Measurements from ENCODE around the gene SMIM10.
"Not testable (repeated sequence)": the region's sequence is repeated elsewhere in the genome, so short reads cannot be mapped to it uniquely, and the experiment has no call there.

DNA sequence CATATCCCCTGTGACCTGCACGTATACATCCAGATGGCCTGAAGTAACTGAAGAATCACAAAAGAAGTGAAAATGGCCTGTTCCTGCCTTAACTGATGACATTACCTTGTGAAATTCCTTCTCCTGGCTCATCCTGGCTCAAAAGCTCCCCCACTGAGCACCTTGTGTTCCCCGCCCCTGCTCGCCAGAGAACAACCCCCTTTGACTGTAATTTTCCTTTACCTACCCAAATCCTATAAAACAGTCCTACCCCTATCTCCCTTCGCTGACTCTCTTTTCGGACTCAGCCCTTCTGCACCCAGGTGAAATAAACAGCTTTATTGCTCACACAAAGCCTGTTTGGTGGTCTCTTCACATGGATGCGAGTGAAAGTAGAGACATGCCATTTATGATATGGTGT lies 44.4 kb upstream of the SMIM10 start:
- TF ChIP-seq, protein P1, sequence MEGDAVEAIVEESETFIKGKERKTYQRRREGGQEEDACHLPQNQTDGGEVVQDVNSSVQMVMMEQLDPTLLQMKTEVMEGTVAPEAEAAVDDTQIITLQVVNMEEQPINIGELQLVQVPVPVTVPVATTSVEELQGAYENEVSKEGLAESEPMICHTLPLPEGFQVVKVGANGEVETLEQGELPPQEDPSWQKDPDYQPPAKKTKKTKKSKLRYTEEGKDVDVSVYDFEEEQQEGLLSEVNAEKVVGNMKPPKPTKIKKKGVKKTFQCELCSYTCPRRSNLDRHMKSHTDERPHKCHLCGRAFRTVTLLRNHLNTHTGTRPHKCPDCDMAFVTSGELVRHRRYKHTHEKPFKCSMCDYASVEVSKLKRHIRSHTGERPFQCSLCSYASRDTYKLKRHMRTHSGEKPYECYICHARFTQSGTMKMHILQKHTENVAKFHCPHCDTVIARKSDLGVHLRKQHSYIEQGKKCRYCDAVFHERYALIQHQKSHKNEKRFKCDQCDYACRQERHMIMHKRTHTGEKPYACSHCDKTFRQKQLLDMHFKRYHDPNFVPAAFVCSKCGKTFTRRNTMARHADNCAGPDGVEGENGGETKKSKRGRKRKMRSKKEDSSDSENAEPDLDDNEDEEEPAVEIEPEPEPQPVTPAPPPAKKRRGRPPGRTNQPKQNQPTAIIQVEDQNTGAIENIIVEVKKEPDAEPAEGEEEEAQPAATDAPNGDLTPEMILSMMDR (IDR thresholded peaks at IDR 0.05 in 2 of 3, conservative IDR thresholded peaks at IDR 0.05 in 1 of 3; ENCODE audit: borderline replicate concordance in 1 of 3, insufficient read depth in 1 of 3, low read depth in 2 of 3, low read length in 2 of 3) = not testable (repeated sequence)
- TF ChIP-seq ZNF274 (IDR thresholded peaks at IDR 0.05; ENCODE audit: low read depth, low read length); ZFX (IDR thresholded peaks at IDR 0.05); POLR2A (IDR thresholded peaks at IDR 0.05; ENCODE audit: borderline replicate concordance, extremely low read depth, insufficient read depth, insufficient read length); POLR2AphosphoS5 (IDR thresholded peaks at IDR 0.05; ENCODE audit: low read depth, low read length); YY1 (IDR thresholded peaks at IDR 0.05; ENCODE audit: extremely low read depth, insufficient replicate concordance, low read depth, low read length); ZBTB33 (IDR thresholded peaks at IDR 0.05; ENCODE audit: extremely low read depth, insufficient replicate concordance, low read length); RAD21 (IDR thresholded peaks at IDR 0.05; ENCODE audit: low read depth); EZH2phosphoT487 (IDR thresholded peaks at IDR 0.05; ENCODE audit: borderline replicate concordance); CBX3 (IDR thresholded peaks at IDR 0.05; ENCODE audit: low read depth); EZH2 (IDR thresholded peaks at IDR 0.05); ELF1 (IDR thresholded peaks at IDR 0.05; ENCODE audit: borderline replicate concordance, low read depth): not testable (repeated sequence)
- TF ChIP-seq, protein P2, sequence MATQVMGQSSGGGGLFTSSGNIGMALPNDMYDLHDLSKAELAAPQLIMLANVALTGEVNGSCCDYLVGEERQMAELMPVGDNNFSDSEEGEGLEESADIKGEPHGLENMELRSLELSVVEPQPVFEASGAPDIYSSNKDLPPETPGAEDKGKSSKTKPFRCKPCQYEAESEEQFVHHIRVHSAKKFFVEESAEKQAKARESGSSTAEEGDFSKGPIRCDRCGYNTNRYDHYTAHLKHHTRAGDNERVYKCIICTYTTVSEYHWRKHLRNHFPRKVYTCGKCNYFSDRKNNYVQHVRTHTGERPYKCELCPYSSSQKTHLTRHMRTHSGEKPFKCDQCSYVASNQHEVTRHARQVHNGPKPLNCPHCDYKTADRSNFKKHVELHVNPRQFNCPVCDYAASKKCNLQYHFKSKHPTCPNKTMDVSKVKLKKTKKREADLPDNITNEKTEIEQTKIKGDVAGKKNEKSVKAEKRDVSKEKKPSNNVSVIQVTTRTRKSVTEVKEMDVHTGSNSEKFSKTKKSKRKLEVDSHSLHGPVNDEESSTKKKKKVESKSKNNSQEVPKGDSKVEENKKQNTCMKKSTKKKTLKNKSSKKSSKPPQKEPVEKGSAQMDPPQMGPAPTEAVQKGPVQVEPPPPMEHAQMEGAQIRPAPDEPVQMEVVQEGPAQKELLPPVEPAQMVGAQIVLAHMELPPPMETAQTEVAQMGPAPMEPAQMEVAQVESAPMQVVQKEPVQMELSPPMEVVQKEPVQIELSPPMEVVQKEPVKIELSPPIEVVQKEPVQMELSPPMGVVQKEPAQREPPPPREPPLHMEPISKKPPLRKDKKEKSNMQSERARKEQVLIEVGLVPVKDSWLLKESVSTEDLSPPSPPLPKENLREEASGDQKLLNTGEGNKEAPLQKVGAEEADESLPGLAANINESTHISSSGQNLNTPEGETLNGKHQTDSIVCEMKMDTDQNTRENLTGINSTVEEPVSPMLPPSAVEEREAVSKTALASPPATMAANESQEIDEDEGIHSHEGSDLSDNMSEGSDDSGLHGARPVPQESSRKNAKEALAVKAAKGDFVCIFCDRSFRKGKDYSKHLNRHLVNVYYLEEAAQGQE (IDR thresholded peaks at IDR 0.05; ENCODE audit: low read depth) = not testable (repeated sequence)
